TTC549 (cell line): ENCODE results near the gene SPACA7.

Source experiments
- FAIRE-seq: peaks from 2 replicates; lab custom pipeline; 2012; peaks lifted over from hg19 to GRCh38; lab: Jason Lieb, UNC

Gene SPACA7

DNA sequence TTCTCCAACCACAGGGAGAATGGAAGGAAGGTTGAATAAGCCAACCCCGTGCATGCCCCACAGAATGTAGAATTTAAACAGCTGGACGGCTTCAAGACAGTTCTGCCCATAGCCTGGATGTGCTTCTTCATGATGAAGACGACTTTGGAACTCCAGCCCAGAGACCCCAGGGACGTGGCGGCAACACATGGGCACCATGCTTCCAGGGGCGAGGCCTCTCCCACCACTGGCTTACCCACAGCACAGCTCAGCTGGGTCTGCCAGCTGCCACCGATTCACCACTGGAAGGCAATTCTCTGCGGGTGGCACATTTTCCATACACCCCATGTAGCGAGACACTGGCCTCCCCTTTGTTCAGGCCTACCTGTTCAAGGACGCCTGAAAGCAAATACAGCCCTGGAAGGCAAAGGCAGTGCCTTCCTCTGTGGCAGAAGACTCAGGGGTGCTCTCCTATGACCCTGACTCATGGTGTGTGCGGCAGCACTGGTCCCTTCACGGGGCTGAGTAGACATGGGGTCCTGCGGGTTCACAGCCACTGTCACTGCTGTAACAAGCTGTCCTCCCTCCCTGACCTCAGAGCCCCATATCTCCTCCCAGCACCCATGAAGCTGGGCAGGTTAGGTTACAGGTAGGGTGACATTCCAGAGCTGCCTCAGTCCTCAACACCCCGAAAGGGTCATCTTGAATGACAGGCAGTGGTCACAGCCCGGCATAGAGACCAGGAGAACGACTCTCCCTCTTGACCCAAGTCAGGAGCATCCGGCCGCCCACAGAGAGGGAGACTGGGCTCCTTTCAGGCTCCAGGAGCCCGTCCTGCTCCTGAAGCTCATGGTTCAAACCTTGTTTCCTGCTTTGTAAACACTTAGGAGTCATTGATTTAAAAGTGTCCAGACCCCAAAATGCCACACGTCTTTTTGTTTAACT lies 72.7 kb downstream of the SPACA7 start:
- FAIRE-seq, result no peak

DNA sequence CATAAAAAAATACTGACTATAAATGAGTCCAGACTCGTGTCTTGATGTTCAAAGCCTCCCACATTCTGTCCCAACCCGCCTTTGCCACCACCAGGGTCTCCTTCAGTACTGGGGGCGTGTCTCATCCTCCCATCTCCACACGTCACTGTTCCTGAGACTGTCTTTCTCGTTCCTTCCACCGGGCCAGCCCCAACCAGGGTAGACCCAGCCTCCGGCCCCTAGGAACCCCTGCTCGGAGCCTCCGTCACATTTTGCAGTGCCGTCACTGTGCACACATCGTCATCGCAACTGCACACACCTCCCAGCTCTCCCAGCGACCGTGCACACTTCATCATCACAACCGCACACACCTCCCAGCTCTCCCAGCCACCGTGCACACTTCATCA lies 73.4 kb downstream of the SPACA7 start:
- FAIRE-seq, result no peak

DNA sequence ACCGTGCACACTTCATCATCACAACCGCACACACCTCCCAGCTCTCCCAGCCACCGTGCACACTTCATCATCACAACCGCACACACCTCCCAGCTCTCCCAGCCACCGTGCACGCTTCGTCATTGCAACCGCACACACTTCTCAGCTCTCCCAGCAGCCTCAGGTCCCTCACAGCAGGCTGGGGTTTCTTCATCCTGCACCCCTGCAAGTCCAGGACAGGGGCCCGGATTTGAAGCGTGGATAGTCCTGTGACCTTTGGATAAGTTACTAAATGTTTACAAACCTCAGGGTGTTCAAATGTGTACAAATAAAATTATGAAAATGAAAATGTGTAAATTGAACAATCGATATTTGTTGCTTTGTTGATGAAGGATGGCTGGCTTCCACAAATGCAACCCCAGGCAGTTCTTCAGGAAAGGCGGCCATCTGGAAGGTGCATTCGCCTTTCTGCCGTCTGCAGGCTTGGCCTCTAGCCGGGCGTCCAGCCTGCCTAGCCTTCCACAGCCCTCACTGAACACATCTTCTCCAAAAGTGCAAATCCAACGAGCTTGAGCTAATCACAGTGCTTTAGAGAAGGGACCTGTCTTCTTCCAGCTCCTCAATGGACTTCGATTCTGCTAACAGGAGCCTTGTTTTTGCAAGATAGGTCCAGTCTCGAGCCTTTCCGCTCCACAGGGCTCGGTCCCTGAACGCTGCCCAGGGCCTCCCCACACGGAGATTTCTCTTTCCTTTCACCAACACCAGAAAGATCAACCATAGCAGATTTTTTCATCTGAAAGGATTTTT lies 74.2 kb downstream of the SPACA7 start:
- FAIRE-seq, result no peak

DNA sequence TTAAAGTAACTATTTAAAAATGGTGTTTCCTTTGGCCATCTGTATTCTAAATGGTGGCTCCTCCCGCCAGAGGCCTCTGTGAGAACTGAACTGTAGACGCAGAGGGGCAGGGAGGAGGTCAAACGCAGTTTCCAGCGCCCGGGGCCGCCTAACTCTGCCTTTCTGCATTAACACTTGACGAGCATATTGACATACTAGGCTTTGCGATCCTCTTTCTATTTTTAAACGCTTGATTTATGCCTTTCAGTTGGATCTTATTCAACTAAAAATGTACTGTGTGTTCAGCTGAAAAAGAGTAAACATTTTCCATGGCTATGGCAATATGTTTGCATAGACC lies 74.7 kb downstream of the SPACA7 start:
- no peak for FAIRE-seq

DNA sequence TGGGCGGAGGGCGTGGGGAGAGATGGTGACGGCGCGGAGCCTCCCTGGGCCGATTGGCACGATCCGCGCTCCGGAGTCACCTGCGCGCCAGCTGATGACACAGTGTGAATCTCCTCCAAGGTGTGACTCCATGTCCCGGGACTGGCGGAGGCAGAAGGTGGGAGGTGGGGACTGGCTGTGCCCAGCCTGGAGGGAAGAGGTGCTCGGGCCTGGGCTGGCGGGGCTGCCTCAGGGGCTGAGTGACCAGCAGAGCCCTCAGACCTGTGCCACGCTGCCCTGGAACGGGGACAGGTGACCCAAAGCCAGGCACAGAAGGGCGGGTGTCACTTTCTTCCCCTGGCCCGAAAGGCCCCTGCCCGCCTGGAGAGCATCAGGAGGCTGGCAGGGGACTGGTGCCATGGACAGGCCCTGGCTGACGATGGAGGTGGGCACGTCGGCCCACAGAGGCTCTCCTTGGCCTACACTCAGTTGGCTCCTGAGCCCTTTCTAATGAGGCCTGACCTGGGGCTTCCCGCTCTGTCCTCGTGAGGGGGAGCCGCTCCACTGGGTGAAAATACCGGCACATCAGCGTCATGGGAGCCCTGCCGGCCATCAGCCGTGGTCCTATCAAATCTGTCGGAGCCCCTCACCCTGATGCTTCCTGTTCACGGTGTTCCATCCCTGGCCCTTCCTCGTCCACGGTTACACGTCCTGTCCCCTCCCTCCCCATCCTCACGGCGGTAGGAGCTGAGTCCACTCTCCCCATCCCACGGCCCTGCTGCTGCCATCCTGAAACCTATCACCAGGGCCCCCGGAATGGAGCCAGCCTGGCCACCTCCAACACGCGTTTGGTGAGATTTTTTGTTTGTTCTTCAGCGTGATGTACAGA lies 75.6 kb downstream of the SPACA7 start:
- FAIRE-seq, result no peak

DNA sequence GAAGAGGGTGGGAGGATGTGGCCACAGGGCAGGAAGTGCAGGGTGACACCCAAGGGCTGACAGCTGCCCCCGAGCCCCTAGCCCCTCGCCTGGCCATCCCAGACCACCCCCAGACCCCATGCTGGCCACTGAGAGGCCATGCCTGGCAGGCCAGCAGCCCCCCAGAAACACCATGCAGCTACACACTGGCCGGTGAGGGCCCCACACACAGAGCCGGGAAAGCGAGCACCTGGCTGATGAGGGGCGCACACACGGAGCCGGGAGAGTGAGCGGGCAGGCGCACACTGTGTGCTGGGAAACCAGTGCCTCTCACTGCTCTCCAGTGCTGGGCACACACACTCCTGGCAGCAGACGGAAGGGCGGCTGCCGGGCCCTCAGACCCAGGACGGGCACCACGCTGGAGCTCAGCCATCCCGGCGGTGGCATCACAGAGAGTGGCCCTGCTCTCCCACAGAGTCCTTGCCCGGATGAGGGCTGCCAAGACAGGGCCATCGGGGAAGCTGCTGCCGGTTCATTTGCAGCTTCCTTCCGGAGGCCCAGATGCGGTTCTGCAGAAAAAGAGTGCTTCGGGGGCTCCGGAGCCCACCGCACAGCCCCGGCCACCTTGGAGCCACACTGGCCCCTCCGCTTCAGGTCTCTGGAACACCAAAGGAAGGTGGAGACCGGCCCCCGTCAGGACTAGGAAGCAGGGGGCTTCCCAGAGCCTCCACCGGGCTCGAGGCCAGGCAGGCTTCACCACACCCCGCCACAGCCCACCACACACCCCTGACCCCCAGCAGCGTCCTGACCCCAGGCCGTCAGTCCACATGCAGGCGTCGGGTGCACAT lies 76.4 kb downstream of the SPACA7 start:
- FAIRE-seq, result no peak

DNA sequence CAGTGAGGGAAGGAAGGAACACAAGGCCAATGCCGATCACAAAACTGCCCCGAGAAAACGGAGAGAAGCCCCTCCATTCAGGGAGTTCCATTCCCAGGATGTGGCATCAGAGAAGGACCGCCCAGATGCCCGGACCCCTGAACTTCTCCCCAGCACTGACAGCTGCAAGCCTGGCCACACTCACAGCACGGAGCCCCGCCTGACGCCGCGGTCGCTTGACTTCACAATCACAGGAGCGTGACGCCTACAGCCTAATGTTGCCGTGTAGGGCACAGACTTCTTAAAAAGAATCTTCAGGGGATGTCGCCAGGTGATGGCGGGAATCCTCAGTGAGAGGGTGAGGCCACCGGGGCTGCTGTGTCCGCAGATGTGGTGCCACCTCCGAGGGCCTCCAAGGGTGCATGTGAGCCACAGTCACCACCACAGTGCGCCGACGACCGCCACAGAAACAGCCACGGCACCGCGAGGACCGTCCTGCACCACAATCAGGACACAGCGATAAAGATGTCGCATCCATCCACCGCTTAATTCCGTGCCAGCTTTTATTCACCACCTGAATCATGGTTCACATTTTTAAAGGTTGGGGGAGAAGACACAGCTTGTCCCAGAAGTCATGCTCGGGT lies 77.2 kb downstream of the SPACA7 start:
- no peak for FAIRE-seq

DNA sequence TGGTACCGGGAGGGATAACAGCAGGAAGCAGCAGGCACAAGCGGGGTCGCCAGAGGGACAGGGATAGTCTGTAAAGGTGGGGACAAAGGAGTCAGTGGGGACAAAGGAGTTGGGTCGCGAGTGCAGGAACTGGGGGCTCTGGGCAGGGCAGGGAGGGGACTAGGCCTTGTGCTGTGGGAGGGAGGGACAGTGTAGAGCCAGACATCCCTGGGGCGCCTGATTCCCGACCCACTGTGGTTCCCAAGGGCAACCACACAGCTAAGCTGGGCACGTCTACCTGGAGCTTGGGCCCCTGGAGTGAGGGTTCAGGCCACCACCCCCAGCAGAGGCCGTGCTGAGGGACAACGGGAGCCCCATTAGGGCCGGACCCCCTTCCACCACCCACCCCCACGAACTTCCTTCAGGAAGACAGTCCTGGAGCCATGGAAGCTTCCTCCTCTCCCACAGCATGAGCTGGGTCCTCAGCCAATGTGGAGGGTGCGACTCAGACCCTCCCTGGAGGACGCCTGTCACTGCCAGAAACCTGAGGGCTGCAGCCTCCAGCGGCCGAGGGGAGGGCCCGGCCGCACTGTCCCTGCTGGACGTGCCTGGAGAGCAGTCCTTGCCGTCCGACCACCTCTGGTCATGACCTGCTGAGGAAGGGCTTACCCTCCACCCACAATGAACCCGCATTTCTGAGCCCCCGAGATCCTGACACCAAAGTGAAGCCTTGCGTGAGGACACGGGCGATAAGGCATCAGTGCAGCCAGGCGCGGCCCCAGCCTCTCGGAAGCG lies 77.9 kb downstream of the SPACA7 start:
- no peak for FAIRE-seq

DNA sequence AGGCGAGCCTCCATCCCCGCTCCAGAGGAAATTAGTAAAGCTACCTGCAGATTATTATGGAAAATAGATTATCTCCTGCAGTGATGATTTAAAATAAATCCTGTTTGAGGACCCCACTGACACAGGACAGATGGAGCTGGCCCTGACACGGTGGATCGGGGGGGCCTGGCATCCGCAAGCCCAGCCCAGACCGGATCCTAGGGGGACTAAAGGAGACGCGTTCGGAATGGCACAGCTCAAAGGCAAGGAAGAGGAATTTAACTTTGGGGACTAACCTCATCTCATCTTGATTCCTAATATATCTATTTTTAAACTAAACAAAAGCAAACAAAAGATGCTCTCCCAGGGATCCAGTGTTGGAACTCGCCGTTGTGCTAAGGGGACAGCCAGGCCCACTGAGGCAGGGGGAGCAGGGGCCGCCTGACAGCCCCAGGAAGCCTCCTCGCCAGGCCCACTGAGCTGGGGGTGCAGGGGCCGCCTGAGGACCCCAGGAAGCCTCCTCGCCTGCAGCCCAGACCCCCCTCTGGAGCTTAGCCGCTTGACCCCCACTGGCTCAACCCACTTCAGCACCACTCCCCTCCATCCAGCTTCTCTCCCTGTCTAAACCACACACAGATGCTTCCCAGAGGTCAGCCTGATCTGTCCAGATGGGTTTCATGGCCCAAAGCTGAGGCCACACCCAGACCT lies 78.6 kb downstream of the SPACA7 start:
- FAIRE-seq, result no peak

DNA sequence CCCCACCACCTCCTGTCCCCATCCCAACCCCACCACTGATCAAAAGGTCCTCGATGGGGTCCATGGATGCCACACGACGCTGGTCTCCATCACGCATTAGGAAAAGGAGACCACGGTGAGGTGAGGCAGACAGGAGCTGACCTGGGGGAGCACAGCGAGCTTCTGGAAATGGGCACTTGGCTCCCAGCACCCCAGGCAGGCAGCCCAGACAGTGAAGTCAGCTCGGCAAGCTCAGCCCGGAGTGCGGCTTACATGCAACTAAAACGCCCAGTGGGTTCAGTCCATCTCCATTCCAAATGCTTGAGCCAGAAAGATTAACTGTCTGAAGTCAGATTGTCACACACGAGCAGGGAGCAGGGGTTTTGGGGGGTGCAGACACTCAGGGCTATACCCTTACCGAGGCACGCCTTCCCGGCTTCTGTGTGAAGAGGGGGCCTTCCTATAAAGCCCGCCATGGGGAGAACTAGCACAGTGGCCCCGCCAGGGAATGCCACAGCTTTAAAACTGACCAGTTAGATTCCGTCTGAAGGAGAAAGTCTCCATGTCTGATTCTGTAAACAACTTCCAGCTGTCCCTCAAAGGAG lies 79.4 kb downstream of the SPACA7 start:
- FAIRE-seq, result no peak

DNA sequence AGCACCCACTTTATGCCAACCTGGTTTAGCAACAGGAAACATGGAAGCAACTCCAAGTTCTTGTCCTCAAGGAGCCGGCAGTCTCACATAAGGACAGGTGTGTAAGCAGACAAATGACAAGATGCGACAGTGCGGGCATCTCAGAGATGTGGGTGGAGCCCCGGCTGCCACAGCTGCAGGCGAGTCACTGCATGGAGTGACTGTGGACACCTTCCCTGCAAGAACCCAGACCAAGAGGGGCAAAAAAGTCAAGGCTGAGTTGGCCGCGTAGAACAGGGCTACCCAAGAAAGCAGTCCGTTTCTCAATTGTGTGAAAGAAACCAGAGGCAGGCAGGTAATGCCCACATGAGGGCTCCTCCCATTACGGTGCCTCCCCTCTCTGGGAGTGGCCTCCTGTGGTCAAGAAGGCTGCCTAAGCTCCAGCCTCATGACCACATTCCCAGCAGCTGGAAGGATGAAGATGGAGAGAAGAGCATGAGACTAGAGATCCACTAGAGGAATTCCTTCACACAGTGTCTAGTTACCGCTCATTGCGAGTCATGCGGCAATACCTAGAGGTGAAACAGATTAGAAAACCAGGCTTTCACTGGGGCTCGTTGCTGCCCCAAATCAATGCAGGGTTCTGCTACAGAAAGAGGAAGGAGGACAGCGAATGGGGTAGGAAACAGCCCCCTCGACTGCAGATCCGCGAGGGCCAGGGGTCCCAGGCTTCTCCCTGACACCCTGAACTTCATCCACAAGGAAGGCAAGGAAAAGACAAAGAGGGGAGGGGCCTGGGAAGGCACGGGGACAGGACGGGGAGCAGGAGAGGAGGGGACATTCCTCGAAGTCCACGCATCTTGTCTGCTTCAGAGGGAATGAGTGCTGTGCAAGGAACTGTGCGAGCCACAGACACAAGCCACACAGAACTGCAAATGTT lies 80.2 kb downstream of the SPACA7 start:
- FAIRE-seq, result no peak

DNA sequence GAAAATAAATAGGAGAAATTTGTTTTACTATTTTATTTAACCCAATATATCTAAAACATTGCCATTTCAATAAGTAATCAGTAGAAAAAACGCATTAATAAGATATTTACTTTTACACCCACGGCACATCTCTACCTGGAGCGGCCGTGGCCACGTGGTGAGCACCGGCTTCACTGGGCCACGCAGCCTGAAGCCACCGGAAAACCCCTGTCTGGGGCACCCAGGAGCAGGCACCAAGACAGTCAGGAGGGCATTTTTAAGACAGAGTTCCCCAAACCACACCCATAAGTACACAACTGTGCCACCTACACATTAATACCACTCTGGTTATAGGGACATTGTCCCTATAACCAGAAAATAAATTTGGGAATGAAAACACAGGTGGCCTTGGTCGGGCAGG lies 80.9 kb downstream of the SPACA7 start:
- FAIRE-seq, result no peak

DNA sequence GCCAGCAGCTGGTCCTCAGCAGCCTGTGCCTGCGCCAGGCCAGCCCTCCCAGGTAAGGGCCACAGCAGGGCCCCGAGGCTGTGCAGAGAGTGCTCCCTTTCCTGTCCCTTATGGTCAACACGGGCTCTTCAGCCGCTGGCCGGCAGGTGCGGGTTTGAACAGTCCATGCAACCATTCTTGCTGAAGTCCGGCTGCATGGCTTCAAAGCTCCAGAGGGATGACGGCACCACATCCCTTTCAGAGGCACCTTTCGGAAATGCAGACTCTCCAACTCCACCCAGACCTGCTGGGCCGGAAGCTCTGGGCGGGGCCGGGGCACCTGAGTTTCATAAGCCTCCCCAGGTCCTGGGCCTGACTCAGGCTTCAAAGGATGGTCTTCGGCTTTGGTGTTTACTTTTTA lies 81.3 kb downstream of the SPACA7 start:
- no peak for FAIRE-seq

DNA sequence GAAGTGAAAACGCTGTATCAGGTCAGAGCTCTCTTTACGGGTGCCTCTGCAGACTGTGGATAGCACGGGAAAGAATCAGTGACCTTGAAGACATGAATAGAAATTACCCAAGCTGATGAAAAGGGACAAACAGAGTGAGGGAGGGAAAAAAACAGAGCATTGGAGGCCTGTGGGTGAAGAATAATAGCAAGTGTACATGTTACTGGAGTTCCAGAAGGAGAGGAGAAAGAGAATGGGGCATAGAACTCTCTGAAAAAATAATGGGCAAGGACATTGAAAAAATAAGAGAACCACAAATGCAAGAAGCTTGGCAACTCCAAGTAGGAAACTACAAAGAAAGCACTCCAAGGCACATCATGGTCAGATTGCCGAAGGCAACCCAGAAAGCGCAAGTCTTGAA lies 86.3 kb downstream of the SPACA7 start:
- no peak for FAIRE-seq

DNA sequence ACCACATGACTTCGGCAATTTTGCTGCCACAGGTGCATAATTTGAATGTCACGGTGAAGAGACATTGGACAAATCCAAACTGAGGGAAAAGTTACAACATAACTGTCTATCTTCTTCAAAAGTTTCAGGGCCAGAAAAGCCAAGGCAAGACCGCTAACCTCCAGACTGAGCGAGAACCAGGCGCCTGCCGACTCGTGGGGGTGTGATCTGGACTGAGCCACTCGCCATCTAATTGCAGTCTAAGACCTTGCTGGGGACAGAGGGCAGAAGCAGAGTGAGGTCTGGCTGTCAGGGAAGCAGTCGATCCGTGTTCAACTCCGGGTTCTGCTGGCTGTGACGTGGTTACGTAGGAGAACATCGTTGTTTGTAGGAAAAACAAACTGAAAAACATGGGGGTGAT lies 88.6 kb downstream of the SPACA7 start:
- FAIRE-seq, result no peak

DNA sequence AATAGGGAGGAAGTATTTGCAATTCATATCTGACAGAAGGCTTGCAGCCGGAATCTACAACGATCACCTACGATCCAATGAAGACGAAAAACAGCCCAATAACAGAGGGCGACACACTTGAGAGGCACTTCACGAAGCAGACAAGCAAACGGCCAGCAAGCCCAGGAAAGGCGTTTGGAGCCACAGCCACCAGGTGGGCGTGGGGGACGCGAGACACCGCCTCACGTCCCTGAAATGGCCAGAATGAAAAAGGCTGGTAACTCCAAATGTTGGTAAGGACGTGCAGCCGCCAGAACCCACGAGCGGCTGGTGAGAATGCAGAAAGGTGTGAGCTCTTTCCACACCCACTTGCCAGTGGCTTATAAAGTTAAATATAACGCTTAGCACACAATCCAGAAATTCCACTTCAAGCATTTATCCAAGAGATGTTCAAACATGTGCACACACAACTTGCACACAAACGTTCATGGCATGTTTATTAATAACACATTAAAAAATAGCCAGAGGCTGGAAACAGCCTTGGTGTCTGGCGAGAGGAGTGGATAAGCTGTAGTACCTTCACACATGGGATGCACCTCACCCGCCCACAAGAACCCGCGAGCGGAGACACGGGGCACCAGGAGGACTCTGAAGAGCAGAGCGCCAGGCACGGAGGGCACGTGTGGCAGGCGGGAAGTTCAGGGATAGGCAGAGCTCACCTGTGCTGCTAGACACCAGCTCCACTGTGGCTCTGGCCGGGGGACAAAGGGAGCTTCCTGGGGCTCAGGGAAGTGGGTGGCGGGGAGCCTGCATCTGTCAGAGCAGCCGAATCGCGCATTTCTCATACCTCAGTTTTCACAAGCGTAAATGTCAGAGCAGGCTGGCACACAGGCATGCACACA lies 89.3 kb downstream of the SPACA7 start:
- no peak for FAIRE-seq
